Trophoblast cell (in vitro differentiated cells and primary cell): Measurements from ENCODE around the gene TPM1.

Source experiments
- DNase-seq, 2 donors: peaks; one replicate each; pipeline ENCODE4 v3.0.0-alpha.2; 2016
- H2AFZ ChIP-seq: 2 replicates; pipeline ENCODE4 v1.6.1; 2013; ENCODE audit warnings: low read length, moderate library complexity, mild to moderate bottlenecking; ENCODE audit not compliant: insufficient read depth, poor library complexity
- H2AK5ac ChIP-seq: 2 replicates; pipeline ENCODE4 v1.6.1; 2013; ENCODE audit warnings: mild to moderate bottlenecking, low read length
- H2BK120ac ChIP-seq: 2 replicates; pipeline ENCODE4 v1.6.1; 2013; ENCODE audit warnings: low read length, mild to moderate bottlenecking, moderate library complexity; ENCODE audit not compliant: insufficient read depth, poor library complexity
- H2BK12ac ChIP-seq: 2 replicates; pipeline ENCODE4 v1.6.1; 2013; ENCODE audit warnings: mild to moderate bottlenecking, low read length, moderate library complexity
- H2BK5ac ChIP-seq: 2 replicates; pipeline ENCODE4 v1.6.1; 2013; ENCODE audit warnings: low read length, low read depth, moderate library complexity, mild to moderate bottlenecking; ENCODE audit not compliant: poor library complexity
- H3K14ac ChIP-seq: 2 replicates; pipeline ENCODE4 v1.6.1; 2013; ENCODE audit warnings: mild to moderate bottlenecking, low read length
- H3K18ac ChIP-seq: 2 replicates; pipeline ENCODE4 v1.6.1; 2013; ENCODE audit warnings: mild to moderate bottlenecking, low read length
- H3K23ac ChIP-seq: 2 replicates; pipeline ENCODE4 v1.6.1; 2013; ENCODE audit warnings: low read length
- H3K27ac ChIP-seq: 2 replicates; pipeline ENCODE4 v1.5.1; 2013; ENCODE audit warnings: low read depth, mild to moderate bottlenecking, inconsistent platforms, low read length, moderate library complexity
- H3K27me3 ChIP-seq: 2 replicates; pipeline ENCODE4 v1.6.1; 2013; ENCODE audit warnings: inconsistent platforms, mild to moderate bottlenecking, low read length, moderate library complexity; ENCODE audit not compliant: insufficient read depth
- H3K36me3 ChIP-seq, 2 experiments: 1 replicate in 1 of 2; 2 replicates in 1 of 2; pipeline ENCODE4 v1.6.1; 2013; ENCODE audit warnings: low read length in 2 of 2, mild to moderate bottlenecking in 2 of 2, moderate library complexity in 1 of 2; ENCODE audit not compliant: insufficient read depth in 2 of 2, control insufficient read depth in 1 of 2
- H3K4ac ChIP-seq: 2 replicates; pipeline ENCODE4 v1.6.1; 2013; ENCODE audit warnings: low read depth, mild to moderate bottlenecking, low read length, moderate library complexity
- H3K4me1 ChIP-seq, 2 experiments: 1 replicate in 1 of 2; 2 replicates in 1 of 2; pipeline ENCODE4 v1.6.1; 2013; ENCODE audit warnings: low read length in 2 of 2, mild to moderate bottlenecking in 2 of 2, moderate library complexity in 1 of 2; ENCODE audit not compliant: insufficient read depth in 2 of 2, control insufficient read depth in 1 of 2
- H3K4me2 ChIP-seq: 2 replicates; pipeline ENCODE4 v1.6.1; 2013; ENCODE audit warnings: inconsistent platforms, mild to moderate bottlenecking, low read length, moderate library complexity
- H3K4me3 ChIP-seq: 2 replicates; pipeline ENCODE4 v1.5.1; 2013; ENCODE audit warnings: mild to moderate bottlenecking, low read depth, low read length, inconsistent platforms
- H3K79me1 ChIP-seq: one replicate; pipeline ENCODE4 v1.6.1; 2013; ENCODE audit warnings: low read length
- H3K79me2 ChIP-seq: 2 replicates; pipeline ENCODE4 v1.6.1; 2013; ENCODE audit warnings: low read length, mild to moderate bottlenecking; ENCODE audit not compliant: control insufficient read depth, insufficient read depth, poor library complexity
- H3K9ac ChIP-seq: 2 replicates; pipeline ENCODE4 v1.6.1; 2013; ENCODE audit warnings: mild to moderate bottlenecking, low read length
- H3K9me3 ChIP-seq: 2 replicates; pipeline ENCODE4 v1.6.1; 2013; ENCODE audit warnings: low read depth, mild to moderate bottlenecking, control low read depth, inconsistent platforms, low read length; ENCODE audit not compliant: insufficient read depth
- H4K12ac ChIP-seq: 2 replicates; pipeline ENCODE4 v1.6.1; 2013; ENCODE audit warnings: low read depth, mild to moderate bottlenecking, low read length, moderate library complexity
- H4K8ac ChIP-seq: 2 replicates; pipeline ENCODE4 v1.6.1; 2013; ENCODE audit warnings: low read depth, mild to moderate bottlenecking, low read length, moderate library complexity
- H4K91ac ChIP-seq: one replicate; pipeline ENCODE4 v1.6.1; 2013; ENCODE audit warnings: low read depth, mild to moderate bottlenecking, low read length, moderate library complexity
- WGBS: extraction: QIAGEN DNeasy Blood & Tissue Kit; methylation state at CpG from one replicate; pipeline ENCODE4 v1.1.7; 2013; ENCODE audit warnings: missing lambda C conversion rate; ENCODE audit not compliant: insufficient read length, insufficient coverage; ENCODE audit errors: extremely low coverage; 5-methylcytosine and 5-hydroxymethylcytosine counted together

Gene TPM1

GRCh38 chr15:63041402-63041973 lies 1.1 kb upstream of the TPM1 start:
- H2AFZ ChIP-seq = peak overlapping the region; percentile 91

GRCh38 chr15:63042877-63043334 lies 359 bp downstream of the TPM1 start:
- H3K4me2 ChIP-seq = peak overlapping the region; percentile 60
- no peak overlapping the region for H3K23ac ChIP-seq
- no peaks in the 10 kb centered on the region for H3K27me3 ChIP-seq
- peak overlapping the region; percentile 94 for H2BK120ac ChIP-seq
- H4K8ac ChIP-seq = peak overlapping the region; percentile 90
- H3K9ac ChIP-seq = peak overlapping the region; percentile 96
- H3K79me2 ChIP-seq = peaks cover 38% of the 10 kb centered on the region
- peaks cover 21 to 32% of the 10 kb centered on the region in 2 experiments for H3K36me3 ChIP-seq
- H2AFZ ChIP-seq = peak overlapping the region; percentile 83
- H3K27ac ChIP-seq = peak overlapping the region; percentile 100
- peak overlapping the region; percentile 80 for H2AK5ac ChIP-seq
- peak overlapping the region; percentile 99 for H3K4ac ChIP-seq
- peak overlapping the region; percentile 44 for H2BK12ac ChIP-seq
- no peaks in the 10 kb centered on the region for H3K9me3 ChIP-seq
- H4K91ac ChIP-seq = peak overlapping the region; percentile 96
- WGBS = no CpG with 5 or more reads among the region's 31 CpGs
- H3K14ac ChIP-seq = peak overlapping the region; percentile 98
- peak overlapping the region; percentile 85 for H4K12ac ChIP-seq
- peak overlapping the region; percentile 100 for H3K18ac ChIP-seq
- peaks cover 3 to 11% of the 10 kb centered on the region in 2 experiments for H3K4me1 ChIP-seq
- H2BK5ac ChIP-seq = peak overlapping the region; percentile 95
- DNase-seq = no peak
- peak overlapping the region; percentile 94 for H3K4me3 ChIP-seq
- peaks cover 65% of the 10 kb centered on the region for H3K79me1 ChIP-seq

More at GRCh38 chr15:63041402-63041973, 1.1 kb upstream of the TPM1 start:
- peak in 1 of 2 donors; percentile 51 for DNase-seq
- H4K91ac ChIP-seq = peak overlapping the region; percentile 100
- peak overlapping the region; percentile 77 for H3K4me3 ChIP-seq
- H3K36me3 ChIP-seq = peaks cover 15 to 19% of the 10 kb centered on the region in 2 experiments
- H4K12ac ChIP-seq = peak overlapping the region; percentile 83
- peak overlapping the region; percentile 83 for H2AK5ac ChIP-seq
- no peak overlapping the region for H2BK12ac ChIP-seq
- peaks cover 34% of the 10 kb centered on the region for H3K79me2 ChIP-seq
- H3K9me3 ChIP-seq = no peaks in the 10 kb centered on the region
- peak overlapping the region; percentile 98 for H4K8ac ChIP-seq
- H3K4me1 ChIP-seq = peaks cover 7 to 15% of the 10 kb centered on the region in 2 experiments
- no peaks in the 10 kb centered on the region for H3K27me3 ChIP-seq
- H3K18ac ChIP-seq = peak overlapping the region; percentile 99
- peak overlapping the region; percentile 100 for H3K27ac ChIP-seq
- peak overlapping the region; percentile 98 for H2BK5ac ChIP-seq
- H3K4ac ChIP-seq = peak overlapping the region; percentile 98
- H3K79me1 ChIP-seq = peaks cover 61% of the 10 kb centered on the region
- no CpG with 5 or more reads among the region's 14 CpGs for WGBS
- peak overlapping the region; percentile 84 for H3K4me2 ChIP-seq
- peak overlapping the region; percentile 99 for H3K9ac ChIP-seq
- peak overlapping the region; percentile 59 for H3K23ac ChIP-seq
- peak overlapping the region; percentile 95 for H2BK120ac ChIP-seq
- H3K14ac ChIP-seq = peak overlapping the region; percentile 99

GRCh38 chr15:63043335-63044076 lies 959 bp downstream of the TPM1 start:
- WGBS = no CpG with 5 or more reads among the region's 54 CpGs

GRCh38 chr15:63044077-63044644 lies 1.6 kb downstream of the TPM1 start:
- H4K8ac ChIP-seq = peak overlapping the region; percentile 90
- DNase-seq = no peak
- H3K27ac ChIP-seq = peak overlapping the region; percentile 100
- H3K36me3 ChIP-seq = peaks cover 25 to 38% of the 10 kb centered on the region in 2 experiments
- WGBS = no CpG with 5 or more reads among the region's 7 CpGs
- H3K27me3 ChIP-seq = no peaks in the 10 kb centered on the region
- H2AFZ ChIP-seq = peak overlapping the region; percentile 23
- H3K4me2 ChIP-seq = peak overlapping the region; percentile 60
- H3K4me1 ChIP-seq = peaks cover 3 to 7% of the 10 kb centered on the region in 2 experiments
- no peaks in the 10 kb centered on the region for H3K9me3 ChIP-seq
- H3K18ac ChIP-seq = peak overlapping the region; percentile 100
- H3K79me2 ChIP-seq = peaks cover 38% of the 10 kb centered on the region
- no peak overlapping the region for H2BK12ac ChIP-seq
- H4K91ac ChIP-seq = peak overlapping the region; percentile 96
- peak overlapping the region; percentile 94 for H2BK120ac ChIP-seq
- peak overlapping the region; percentile 95 for H2BK5ac ChIP-seq
- peak overlapping the region; percentile 94 for H3K4me3 ChIP-seq
- H3K9ac ChIP-seq = peak overlapping the region; percentile 96
- H3K14ac ChIP-seq = peak overlapping the region; percentile 98
- peak overlapping the region; percentile 85 for H4K12ac ChIP-seq
- H3K23ac ChIP-seq = no peak overlapping the region
- H2AK5ac ChIP-seq = no peak overlapping the region
- peaks cover 66% of the 10 kb centered on the region for H3K79me1 ChIP-seq
- peak overlapping the region; percentile 99 for H3K4ac ChIP-seq

More at GRCh38 chr15:63043335-63044076, 959 bp downstream of the TPM1 start:
- peak overlapping the region; percentile 95 for H2BK5ac ChIP-seq
- H3K79me2 ChIP-seq = peaks cover 38% of the 10 kb centered on the region
- H3K23ac ChIP-seq = no peak overlapping the region
- peak overlapping the region; percentile 90 for H4K8ac ChIP-seq
- peak overlapping the region; percentile 98 for H3K14ac ChIP-seq
- H3K9me3 ChIP-seq = no peaks in the 10 kb centered on the region
- peak overlapping the region; percentile 96 for H4K91ac ChIP-seq
- peak overlapping the region; percentile 85 for H4K12ac ChIP-seq
- no peak overlapping the region for H2BK12ac ChIP-seq
- peaks cover 23 to 32% of the 10 kb centered on the region in 2 experiments for H3K36me3 ChIP-seq
- H3K9ac ChIP-seq = peak overlapping the region; percentile 96
- peak overlapping the region; percentile 38 for H2AFZ ChIP-seq
- H3K18ac ChIP-seq = peak overlapping the region; percentile 100
- peak overlapping the region; percentile 34 for H2AK5ac ChIP-seq
- H3K4me1 ChIP-seq = peaks cover 3 to 7% of the 10 kb centered on the region in 2 experiments
- peak overlapping the region; percentile 94 for H2BK120ac ChIP-seq
- peak overlapping the region; percentile 94 for H3K4me3 ChIP-seq
- H3K4ac ChIP-seq = peak overlapping the region; percentile 99
- H3K4me2 ChIP-seq = peak overlapping the region; percentile 60
- peak overlapping the region; percentile 100 for H3K27ac ChIP-seq
- DNase-seq = no peak
- peaks cover 64% of the 10 kb centered on the region for H3K79me1 ChIP-seq
- no peaks in the 10 kb centered on the region for H3K27me3 ChIP-seq
